Stimulated activated CD8-positive, alpha-beta memory T cell treated with anti-CD3 and anti-CD28 coated beads, Interleukin-15, amount 100 ng/mL, for 24 hours (primary cell): ENCODE results near the gene DNAH9.

Source experiments
- DNase-seq: peaks from one replicate; pipeline ENCODE4 v3.0.0-alpha.2; 2020; ENCODE audit warnings: low read depth

The DNAH9 gene

DNA sequence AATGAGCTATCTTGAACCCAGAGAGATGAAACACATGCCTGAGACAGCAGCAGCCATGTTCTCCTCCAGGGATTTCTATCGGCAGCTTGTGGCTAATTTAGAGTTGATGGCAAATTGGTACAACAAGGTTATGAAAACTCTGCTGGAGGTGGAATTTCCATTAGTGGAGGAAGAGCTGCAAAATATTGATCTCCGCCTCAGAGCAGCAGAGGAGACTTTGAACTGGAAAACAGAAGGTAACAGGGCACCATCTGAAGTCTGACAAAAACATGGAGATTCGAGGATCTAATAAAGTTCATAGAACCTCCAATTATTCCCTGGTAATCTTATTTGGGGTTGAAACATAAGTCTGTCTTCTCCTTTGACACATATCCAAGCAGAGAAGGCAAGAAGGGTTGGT lies 52.8 kb downstream of the DNAH9 start:
- no peak for DNase-seq

DNA sequence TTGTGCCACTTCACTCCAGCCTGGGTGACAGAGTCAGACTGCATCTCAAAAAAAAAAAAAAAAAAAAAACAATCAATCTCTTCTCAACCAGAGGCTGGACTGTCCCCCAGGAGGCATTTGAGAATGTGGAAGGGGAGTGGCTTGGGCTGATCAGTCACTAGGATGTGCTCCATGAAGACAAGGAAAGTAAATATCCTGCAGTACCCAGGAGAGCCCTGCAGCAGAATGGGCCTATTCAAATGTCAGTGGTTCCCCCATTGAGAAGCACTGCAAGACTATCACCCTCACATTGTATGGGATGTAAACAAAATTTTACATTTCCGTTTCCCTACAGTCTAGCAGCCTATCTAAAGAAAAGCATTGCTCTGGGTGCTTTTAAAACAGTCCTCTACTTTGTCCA lies 70.3 kb downstream of the DNAH9 start:
- no peak for DNase-seq

DNA sequence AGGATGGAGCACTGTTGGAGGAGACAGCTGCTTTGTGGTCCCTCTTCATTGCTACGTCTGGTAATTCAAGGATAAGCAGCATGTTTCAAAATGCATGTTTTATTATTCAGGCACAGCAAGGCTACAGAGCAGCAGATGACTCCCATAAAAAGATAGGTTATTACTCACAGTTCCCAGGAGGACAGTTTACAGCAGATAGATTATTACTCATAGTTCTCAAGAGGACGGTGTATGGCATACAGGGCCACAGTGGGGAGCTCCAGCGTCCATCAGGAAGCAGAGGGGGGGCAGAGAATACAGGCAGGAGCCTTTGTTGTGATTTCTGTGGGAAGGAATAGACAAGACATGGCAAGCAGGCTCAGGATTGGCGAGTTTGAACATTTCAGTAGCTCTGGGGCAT lies 72.9 kb downstream of the DNAH9 start:
- no peak for DNase-seq

DNA sequence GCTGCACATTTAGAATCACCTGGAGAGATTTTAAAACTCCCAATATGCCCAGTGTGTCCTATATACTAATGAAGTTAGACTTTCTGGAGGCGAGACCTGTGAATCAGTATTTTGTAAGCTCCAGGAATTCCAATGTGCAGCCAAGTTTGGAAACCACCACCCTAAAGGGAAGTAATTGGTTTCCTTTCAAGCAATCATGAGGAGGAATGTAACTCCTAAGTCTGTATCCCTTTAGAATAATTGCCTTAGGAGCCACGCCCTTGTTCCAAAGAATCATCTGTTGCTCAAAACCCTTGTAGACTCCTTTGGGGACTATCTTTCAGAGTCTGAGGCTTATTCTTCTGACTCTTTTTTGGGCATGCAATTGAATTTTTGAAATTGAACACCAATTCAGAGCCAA lies 84.4 kb downstream of the DNAH9 start:
- no peak for DNase-seq

DNA sequence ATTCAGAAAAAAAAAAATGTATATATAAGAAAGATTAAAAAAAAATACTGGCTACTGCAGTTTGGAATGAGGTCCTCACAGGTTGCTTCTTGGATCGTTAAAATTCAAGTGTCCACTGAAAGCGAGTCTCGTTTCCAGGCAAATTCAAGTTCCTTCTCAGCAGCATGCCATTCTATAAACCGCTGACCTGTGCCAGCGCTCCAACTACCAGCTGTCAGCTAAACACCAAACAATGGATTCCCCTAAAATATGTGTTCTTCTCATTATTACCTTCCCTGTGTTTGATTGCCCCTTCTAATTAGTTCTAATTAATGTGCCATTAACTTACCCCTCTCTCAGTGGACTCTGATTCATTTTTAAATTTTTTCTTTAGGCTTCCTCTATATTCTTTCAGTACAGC lies 92.4 kb downstream of the DNAH9 start:
- no peak for DNase-seq

DNA sequence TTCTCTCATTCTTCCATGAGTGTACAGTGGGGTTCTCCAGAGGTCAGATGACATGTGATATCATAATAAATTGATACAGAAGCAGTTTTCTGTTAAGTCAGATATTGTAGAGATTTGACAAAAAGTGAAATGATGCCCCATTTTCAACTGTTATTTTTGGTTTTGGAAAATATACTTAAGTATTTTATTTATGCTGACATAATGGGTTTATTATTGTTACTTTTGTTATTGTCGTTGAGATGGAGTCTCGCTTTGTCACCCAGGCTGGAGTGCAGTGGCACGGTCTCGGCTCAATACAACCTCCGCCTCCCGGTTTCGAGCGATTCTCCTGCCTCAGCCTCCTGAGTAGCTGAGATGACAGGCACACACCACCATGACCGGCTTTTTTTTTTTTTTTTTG lies 94.4 kb downstream of the DNAH9 start:
- DNase-seq, result no peak

DNA sequence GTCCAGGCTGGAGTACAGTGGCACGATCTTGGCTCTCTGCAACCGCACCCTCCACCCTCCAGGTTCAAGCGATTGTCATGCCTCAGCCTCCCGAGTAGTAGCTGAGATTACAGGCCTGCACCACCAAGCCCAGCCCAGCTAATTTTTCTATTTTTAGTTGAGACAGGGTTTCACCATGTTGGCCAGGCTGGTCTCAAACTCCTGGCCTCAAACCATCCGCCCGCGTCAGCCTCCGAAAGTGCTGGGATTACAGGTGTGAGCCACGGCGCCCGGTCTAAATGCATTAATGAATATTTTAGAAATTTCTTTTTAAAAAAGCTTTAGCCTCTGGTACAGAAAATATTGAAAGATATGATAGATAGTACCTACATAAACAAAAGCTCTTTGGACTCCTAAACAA lies 95.0 kb downstream of the DNAH9 start:
- DNase-seq, result no peak

DNA sequence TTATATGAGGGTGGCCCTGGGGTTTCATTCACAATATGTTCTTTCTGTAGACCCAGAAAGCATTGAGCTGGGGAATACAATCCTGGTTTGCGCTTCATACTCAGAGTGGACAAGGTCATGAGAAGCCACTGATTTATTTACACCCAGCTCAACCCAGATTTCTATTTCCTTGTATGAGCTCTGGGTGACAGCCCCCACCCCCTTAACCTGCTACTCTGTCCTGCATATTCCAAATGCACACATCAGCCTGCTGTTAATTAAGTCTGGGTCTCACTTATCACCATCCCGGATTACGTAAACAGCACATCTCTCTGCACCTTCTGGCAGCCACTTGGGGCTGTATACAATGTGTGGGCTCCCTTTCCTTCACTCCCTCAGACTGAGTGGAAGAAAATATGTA lies 102.4 kb downstream of the DNAH9 start:
- DNase-seq, result no peak

DNA sequence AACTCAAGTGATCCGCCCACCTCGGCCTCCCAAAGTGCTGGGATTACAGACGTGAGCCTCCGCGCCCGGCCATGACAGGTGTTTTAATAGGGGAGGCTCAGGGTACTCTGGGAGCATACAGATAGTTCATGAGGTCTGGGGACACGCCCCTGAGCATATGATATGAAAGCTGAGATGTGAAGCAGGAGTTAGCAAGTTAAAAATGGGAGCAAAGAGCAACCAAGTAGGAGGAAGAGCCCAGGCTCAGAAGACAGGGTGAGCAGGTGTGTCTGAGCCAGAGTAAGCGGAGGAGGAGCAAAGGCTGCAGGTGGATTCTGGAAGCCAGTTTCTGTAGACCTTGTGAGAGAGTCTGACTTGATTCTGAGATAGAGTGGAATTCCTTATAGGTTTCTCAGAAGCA lies 103.6 kb downstream of the DNAH9 start:
- no peak for DNase-seq

DNA sequence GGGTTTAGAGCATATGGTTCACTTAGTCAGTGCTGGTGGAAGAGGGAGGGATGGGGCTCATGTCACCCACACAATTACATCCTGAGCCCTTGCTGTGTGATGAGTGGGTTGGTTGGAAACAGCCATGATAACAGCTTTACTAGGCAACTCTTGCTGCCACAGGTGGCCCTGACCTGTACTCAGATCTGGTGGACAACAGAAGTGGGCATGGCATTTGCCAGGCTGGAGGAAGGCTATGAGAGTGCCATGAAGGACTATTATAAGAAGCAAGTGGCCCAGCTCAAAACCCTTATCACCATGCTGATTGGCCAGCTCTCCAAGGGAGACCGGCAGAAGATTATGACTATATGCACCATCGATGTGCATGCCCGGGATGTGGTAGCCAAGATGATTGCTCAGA lies 105.8 kb downstream of the DNAH9 start:
- DNase-seq, result no peak

DNA sequence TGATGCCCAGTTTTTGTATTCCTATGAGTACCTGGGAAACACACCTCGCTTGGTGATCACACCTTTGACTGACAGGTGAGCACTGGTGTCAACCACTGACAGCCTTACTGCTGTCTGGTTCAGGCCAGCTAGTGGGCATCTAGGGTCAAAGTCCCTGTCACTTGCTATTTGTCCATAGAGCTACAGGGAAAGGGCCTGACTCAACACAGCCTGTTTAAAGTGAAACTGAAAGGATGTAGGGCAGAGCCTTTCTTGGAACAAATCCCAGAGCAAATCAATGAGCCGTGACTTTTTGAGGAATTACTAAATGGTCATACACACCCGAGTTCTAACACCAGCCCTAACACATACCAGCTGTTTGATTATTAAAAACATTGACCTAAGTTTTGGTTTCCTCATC lies 106.8 kb downstream of the DNAH9 start:
- DNase-seq, result no peak

DNA sequence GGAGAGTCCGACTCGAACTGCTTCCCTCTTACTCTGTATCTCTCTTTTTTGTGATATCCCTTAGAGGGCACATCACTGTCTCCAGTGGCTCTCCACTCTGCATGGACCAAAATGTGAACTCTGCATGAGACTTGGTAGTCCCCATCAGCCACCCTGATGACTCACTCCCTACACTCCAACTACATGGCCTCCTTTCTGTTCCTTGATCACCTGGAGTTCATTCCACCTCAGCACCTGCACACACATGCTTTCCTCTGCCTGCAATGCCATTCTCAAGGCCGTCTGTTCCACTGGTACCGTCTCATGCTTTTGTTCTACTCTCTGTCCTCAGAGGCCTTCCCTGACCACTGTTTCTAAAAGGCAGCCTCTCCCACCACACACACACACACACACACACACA lies 109.3 kb downstream of the DNAH9 start:
- DNase-seq, result no peak

DNA sequence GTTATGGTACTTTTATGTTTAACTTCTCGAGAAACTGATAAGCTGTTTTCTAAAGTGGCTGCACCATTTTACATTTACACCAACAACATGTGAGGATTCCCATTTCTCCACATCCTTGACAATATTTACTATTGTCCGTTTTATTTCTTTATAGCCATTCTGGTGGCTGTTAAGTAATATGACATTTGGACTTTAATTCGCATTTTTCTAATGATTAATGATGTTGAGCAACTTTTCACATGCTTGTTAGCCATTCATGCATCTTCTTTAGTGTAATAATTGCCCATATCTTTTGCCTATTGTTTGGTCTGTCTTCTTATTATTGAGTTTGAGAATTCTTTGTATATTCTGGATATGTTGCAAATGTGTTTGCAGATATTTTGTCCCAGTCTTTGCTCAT lies 114.2 kb downstream of the DNAH9 start:
- DNase-seq, result no peak

DNA sequence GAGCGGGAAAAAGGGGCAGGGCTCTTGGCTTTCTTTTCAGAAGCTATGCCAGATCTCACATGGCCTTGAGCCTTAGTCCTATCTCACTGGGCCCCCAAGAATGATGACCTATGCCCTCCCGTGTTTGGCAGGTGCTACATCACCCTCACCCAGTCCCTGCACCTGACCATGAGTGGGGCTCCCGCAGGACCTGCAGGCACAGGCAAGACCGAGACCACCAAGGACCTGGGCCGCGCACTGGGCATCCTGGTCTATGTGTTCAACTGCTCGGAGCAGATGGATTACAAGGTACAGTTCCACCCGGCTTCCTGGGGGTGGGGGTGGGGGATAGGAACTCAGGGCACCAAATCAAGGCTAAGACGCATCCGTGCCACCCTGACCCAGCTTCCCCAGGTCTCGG lies 120.9 kb downstream of the DNAH9 start:
- no peak for DNase-seq

DNA sequence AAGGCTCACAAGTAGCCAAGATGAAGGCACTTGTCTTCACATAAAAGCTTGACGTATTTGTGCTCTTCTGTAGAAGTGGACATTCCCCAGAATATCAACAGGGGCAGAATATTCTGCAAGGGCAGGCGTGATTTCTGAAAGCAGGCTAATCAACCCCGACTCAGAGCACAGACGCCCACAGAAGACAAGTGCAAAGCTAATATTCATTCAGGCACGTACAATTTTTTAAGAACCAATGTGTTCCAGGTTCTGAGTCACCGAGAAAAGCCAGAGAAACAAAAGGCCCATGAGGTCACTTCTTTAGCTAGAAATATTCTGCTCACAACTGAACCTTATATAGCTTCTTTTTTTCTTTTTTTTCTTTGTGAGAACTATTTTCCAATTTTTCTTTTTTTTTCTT lies 121.6 kb downstream of the DNAH9 start:
- DNase-seq, result no peak

DNA sequence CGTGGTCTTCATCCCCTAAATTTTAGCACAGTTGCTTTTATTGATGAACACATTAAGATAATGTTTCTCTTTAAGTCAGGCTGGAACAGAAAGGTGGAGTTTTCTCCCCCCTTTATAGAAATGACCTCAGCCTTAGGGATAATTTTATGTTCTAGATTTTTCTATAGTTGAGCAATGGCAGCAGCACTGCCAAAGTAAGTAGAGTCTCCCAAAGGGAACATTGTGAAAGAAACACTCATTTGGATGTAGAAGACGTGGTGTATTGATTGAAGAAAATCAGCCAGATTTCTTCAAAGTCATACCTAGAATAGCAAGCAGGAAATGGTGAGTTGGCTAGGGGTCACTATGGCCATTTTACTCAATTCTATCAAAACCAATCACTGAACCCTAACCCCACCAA lies 122.5 kb downstream of the DNAH9 start:
- no peak for DNase-seq

DNA sequence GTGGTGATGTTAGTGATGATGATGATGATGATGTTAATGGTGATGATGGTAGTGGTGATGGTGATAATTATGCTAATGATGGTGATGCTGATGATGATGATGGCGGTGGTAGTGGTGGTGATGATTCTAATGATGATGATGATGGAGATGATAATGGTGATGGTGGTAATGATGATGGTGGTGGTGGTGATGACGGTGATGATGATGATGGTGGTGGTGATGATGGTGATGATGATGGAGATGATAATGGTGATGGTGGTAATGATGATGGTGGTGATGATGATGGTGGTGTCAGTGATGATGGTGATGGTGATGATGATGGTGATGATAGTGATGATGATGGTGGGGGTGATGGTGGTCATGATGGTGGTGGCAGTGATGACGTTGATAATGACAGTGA lies 132.5 kb downstream of the DNAH9 start:
- no peak for DNase-seq

DNA sequence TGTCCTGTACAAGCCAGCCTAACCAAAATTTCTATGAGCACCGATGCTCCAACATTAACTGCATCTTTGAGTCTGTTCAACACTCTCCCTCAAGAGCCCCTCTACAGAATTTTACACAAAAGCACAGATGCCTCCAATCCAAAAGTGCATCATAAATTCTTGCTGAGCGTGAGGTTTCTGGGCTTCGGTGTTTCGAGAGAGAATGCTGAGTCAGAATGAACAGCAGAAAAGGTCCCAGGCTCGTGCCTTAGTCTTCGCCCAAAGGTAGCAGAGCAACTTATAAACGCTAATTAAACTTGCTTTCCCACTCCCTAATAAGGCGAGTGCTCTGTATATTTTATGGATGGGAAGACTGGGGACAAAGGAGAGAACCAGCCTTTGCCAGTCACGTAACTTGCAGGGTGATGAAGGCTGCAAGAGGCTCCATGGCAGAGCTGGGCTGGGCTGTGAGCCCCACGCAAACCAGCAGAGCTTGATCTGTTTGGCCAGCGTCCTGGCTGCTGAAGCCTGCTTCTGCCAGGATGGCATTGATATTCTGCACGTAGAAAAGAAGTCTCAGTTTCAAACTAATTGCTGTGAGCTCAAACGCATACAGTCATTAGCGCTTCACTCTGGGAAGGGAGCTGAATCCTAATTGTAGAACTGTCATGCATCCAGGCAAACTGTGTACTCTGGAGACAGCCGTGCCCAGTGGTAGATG lies 138.5 kb downstream of the DNAH9 start:
- no peak for DNase-seq

DNA sequence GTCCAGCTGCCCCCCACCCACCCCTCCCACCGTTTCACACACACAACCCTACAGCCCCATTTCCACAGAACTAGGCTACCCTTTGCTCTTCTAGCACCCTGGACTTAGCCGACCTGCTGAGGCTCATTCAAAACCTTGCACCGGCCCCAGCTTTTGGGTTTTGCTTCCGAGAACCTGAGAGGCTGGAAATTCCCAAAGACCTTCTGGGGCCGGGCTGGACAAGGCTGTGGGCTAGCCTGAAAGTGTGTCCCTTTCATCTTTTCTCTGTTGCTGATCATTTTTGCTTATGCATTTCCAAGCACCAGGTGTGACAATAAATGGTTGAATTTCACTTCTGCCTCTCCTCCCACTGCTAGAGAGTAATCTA lies 139.0 kb downstream of the DNAH9 start:
- DNase-seq, result no peak

DNA sequence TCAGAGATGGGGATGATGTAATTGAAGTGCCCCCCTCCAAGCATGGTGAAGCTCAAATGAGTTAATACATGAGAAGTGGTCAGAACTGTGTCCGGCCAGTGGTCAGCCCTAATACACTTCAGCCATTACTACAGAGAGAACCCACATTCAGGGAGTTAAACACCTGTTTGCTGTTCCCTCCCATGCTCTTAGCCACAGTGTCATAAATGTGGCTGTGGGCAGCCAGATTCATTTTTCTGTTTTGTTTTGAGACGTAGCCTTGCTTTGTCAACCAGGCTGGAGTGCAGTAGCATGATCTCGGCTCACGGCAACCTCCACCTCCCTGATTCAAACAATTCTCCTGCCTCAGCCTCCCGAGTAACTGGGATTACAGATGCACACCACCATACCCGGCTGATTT lies 139.9 kb downstream of the DNAH9 start:
- DNase-seq, result no peak

DNA sequence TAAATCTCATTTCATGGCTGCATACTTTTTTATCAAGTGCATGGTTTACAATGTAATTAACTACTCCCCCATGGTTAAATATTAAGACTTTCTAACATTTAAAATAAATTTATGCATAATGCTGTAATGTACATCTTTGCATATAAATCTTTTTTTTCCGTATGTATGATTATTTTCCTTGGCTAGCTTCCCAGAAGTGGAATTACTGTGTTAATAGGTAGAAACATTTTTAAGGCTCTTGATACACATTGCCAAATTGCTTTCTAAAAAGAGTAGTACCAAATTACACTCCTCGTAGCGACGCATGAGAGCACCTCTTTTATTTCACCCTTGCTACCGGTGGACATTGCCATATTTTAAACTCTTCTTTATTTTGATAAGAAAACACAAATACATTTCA lies 141.1 kb downstream of the DNAH9 start:
- DNase-seq, result no peak

DNA sequence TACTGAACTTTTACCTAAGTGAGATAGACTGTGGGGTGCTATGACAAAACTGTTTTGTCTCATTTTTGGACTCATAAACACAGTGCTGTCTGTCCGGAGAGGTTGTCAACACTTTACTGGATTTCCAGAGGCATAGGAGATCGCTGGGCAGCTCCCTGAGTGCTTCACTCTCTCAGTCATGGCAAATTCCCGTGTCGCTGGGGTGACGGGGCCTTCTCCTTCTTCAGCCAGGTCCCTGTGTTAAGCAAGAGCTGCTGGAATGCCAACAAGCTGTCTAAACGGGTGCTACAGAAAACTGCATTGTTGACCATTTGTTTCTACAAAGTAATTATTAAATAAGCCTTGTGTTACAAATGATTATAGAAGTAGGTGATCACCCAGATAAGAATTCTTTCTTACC lies 141.6 kb downstream of the DNAH9 start:
- DNase-seq, result no peak

DNA sequence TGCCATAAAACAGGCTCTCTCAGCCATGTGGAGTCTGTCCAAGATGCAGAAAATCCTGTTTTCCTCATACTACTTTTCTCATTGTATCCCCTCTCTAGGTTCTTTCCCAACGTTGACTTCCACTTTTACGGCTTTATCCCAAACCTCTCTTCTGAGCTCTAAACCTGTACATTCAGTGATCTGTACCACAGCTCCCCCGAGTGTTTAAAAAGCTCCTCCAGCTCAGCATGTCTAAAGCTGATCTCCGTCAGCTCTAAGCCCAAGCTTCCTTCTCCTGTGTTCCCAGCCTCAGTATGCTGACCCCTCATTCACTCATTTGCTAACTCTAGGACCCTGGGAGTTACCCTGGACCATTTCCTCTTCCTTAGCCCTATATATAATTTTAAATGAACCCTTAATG lies 144.6 kb downstream of the DNAH9 start:
- DNase-seq, result no peak

DNA sequence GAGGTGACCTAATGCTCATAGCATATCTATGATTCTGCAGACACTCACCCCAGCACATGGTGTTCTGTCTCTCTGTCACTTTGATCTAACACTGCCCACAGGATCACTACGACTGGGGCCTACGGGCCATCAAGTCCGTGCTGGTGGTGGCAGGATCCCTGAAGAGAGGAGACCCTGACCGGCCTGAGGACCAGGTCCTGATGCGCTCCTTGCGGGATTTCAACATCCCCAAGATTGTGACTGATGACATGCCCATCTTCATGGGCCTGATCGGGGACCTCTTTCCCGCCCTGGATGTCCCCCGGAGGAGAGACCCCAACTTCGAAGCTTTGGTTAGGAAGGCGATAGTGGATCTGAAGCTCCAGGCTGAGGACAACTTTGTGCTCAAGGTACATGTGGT lies 146.4 kb downstream of the DNAH9 start:
- no peak for DNase-seq

DNA sequence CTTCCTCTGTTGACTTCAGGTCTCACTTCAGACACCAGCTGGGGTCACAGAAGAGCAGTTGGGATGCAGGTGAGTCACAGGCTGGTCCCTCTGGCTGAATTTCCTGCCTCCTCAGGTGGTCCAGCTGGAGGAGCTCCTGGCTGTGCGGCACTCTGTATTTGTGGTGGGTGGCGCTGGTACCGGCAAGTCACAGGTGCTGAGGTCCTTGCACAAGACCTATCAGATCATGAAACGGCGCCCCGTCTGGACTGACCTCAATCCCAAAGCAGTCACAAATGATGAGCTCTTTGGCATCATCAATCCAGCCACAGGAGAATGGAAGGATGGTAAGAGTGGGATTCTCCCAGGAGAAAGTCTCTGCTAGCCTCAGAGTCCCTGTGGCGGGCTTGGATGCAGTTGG lies 149.2 kb downstream of the DNAH9 start:
- DNase-seq, result no peak
